NCI-H2196 treated with DMSO at 0.1 percent for 48 hours (cell line): ENCODE results near the gene FAM161B.
"Not testable (repeated sequence)": the region's sequence is repeated elsewhere in the genome, so short reads cannot be mapped to it uniquely, and the experiment has no call there.

Experiments used
- DNase-seq: peaks from one replicate; lab custom pipeline; 2025; ENCODE audit not compliant: unreplicated experiment; lab: John Stamatoyannopoulos, UW

Gene FAM161B

DNA sequence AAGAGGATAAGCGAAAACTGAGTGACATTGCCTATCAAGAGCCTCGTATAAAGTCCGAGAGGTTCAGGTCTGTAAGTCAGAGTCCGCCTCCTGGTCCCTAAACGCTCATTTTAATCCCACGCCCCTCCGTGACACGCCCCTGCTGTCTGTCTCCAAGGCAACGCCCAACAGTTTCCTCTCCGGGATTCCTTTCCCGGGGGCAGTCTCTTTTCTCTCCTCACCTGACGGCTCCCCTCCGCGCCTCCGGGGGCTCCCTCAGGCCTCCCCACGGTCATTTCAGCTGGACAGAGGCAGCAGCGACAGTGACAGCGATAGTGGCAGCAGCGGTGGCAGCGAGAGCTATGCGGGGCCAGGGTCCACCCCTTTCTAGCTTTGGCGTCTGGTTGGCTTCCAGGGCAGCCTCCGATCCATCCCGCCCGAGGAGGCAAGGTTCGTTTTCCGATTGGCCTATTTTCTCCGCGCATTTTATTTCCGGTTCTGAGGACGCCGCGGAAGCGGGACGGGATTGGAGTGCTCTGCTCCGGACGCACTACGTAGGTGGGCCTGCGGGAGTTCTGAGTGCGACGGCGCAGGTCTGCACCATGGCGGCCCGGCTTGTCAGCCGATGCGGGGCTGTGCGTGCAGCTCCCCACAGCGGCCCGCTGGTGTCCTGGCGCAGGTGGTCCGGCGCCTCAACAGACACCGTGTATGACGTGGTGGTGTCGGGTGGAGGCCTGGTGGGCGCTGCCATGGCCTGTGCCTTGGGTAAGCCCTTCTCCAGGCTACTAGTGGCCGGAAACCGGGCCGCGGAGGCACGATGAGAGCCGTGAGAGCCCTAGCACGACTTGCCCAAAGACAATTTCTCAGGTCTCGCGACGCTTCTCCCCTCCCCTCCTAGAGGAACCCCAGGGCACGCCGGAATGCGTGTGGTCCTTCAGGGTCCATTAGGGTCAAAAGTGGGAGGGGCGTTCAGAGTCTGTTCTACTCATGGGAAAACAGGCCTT lies at the start of gene FAM161B, which contains the start of gene COQ6:
FAM161B (minus strand) TSS at position 343 of the 983 bp plus-strand sequence; CDS start at position 275, 68 bp downstream.
COQ6 (plus strand) TSS at position 551 of the 983 bp plus-strand sequence; CDS start at position 582, 31 bp downstream.
- DNase-seq, result peak; percentile 93

GRCh38 chr14:73998726-73999125 lies 48.8 kb upstream of the FAM161B start:
- DNase-seq, result no peak

DNA sequence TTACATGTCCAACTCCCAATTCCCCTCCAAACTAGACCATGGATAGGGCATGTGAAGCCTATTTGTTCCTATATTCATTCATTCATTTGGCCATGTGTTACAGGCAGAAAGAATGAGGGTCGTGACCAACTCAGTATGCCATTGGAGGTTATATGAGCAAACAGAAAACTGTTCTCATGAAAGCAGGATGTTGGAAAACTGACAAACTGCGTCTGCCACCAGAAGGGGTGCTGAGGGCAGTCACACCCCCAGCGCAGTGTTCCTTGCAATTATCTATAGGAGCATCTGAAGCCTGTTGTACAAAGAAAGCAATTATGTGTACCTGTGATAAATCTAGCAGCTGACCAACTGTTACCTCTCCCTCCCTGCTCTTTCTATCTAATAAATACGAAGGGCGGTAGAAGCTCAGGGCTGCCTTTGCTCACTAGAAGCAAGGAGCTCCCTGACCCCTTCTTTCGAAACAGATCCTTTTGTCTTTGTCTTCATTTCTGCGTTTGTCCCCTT lies 48.1 kb upstream of the FAM161B start:
- no peak for DNase-seq

GRCh38 chr14:73997108-73997943 lies 47.4 kb upstream of the FAM161B start:
- no peak for DNase-seq

GRCh38 chr14:73996731-73997107 lies 46.8 kb upstream of the FAM161B start:
- no peak for DNase-seq

- DNase-seq, result no peak
Observed at GRCh38 chr14:73995977-73996378, 46.1 kb upstream of the FAM161B start.

- DNase-seq, result not testable (repeated sequence)
Observed at GRCh38 chr14:73994926-73995325, 45.0 kb upstream of the FAM161B start.

- no peak for DNase-seq
Observed at GRCh38 chr14:73991092-73991491, 41.2 kb upstream of the FAM161B start.

GRCh38 chr14:73988656-73989055 lies 38.8 kb upstream of the FAM161B start:
- DNase-seq, result not testable (repeated sequence)

DNA sequence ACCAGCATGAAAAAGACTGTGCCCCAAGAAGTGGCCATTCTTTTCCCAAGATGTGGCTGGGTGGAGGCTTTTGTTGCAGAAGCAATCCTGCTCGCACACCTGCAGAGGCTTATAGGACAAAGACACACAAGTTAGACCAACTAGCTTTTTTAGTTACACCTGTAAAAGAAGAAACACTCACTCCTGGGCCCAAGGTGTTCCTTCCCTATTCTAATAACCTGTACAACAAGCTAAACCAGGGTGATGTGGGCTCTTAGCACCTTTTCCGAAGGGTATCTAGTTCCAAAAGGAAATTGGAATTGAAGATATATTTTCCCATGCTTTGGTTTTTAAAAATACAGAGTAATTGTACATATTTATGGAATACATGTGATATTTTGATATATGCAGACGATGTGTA lies 38.2 kb upstream of the FAM161B start:
- no peak for DNase-seq

GRCh38 chr14:73977896-73978295 lies 28.0 kb upstream of the FAM161B start:
- DNase-seq, result no peak

- no peak for DNase-seq
Observed at GRCh38 chr14:73976125-73976524, 26.2 kb upstream of the FAM161B start.

GRCh38 chr14:73973497-73973896 lies 23.6 kb upstream of the FAM161B start:
- no peak for DNase-seq

DNA sequence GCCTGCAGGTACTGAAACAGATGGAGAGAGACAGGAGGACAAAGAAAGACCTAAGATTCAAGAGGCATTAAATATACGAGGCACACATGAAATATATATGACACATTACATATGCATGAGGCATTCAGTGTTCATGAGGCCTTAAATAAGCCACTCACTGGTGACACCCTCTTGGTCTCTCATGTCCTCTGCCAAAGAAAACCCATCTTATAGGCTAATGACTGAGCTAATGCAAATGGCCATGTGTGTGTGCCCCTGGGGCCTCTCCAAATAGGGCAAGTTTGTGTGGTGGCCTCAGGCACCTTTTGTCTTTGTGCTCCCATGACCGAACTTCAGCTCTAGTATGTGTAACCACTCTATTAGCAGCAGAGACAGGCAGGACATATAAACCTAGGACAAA lies 19.0 kb upstream of the FAM161B start:
- DNase-seq, result no peak

DNA sequence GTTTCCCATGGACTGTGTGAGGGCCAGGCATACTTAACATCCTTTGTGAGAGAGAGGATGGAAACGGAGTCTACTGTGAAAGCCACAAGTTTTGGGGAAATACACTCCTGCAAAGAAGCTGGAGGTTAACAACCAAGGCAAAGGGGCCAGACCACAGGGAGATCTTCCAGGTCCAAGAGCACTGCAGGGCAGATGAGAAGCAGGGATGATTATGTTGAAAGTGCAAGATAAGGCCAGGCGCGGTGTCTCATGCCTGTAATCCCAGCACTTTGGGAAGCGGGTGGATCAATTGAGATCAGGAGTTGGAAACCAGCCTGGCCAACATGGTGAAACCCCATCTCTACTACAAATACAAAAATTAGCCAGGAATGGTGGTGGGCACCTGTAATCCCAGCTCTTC lies 15.3 kb upstream of the FAM161B start:
- DNase-seq, result no peak

- no peak for DNase-seq
Observed at GRCh38 chr14:73961192-73961591, 11.3 kb upstream of the FAM161B start.

GRCh38 chr14:73958591-73958990 lies 8.7 kb upstream of the FAM161B start:
- DNase-seq, result no peak

DNA sequence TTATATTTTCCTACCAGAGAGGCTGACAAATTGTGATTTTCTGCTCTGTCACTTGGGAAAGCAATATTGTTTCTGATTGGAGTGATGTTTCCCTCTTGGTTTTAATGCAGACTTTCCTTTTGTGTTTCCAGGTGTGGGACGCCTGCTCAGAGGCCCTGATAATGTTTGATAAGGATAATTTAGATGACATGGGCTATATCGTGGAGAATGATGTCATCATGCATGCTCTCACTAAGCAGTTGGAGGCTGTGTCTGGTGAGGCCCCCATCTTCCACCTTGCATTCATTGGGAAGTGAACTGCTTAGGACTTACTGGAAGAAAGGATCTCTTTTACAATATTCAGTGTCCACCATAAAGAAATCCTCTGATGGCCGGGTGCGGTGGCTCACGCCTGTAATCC lies 5.8 kb upstream of the FAM161B start:
- no peak for DNase-seq

DNA sequence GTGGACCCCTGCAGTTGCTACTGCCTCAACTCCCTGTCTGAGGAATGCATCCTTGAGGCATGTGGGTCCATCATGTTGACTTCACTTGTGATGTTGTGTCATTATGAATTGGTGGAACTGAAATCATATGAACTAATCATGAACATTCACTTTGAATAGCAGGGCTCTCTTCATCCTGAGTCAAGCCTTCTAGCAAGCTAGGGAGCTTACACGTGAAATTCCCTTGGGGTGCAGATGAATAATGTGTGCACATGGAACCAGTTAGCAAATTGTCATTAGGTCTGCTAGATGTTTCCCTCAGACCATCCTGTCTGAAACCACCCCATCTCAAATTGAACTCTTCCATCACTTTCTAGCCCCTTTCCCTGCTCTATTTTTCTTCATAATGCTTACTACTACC lies 3.8 kb upstream of the FAM161B start:
- no peak for DNase-seq

- DNase-seq, result no peak
Observed at GRCh38 chr14:73945159-73945670, 4.7 kb downstream of the FAM161B start.
